ENCODE results near the gene TRPV4.

TRPV4 gene

DNA sequence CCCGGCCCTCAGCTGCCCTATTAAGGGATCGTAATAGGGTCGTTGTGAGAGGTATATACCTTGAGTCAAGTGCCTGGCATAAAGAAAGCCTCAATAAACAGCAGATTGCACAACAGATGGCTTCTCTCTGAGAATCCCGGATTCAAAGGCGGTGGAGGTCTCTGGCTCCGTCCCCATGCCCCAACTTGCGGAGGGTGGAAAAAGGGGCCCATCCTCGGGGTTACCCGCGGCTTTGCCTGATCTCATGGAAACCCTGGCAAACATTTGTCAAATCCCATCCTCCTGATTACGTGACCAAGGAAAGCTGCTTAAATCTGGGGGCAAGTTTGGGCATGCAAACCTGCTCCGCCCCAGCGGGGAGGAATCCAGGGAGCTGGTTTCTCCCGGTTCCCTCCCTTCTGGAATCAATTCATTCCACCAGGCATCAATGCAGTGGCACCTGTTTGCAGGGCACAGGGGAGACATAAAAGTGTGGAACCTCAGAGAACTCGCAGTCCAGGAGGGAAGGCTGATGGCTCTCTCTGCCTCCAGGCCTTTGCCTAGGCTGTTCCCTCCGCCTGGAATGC is 12.3 kb downstream of the TRPV4 start:
- Histone ChIP-seq H3K27ac (no peak overlapping the region), H3K9ac (no peak overlapping the region), H3K79me2 (ENCODE audit: insufficient read depth, low read depth) (no peaks in the 10 kb centered on the region), H3K27me3 (ENCODE audit: insufficient read depth, low read depth) (peaks cover 2% of the 10 kb centered on the region; the same call in 1 of the 2 replicates), H3K36me3 (ENCODE audit: insufficient read depth) (no peaks in the 10 kb centered on the region), H3K4me3 (IDR thresholded peaks at IDR 0.05; ENCODE audit: insufficient read depth, low read depth, low read length) (no peak overlapping the region), H3K4me1 (ENCODE audit: low read depth, poor library complexity, severe bottlenecking) (no peaks in the 10 kb centered on the region), H4K20me1 (ENCODE audit: insufficient read depth) (no peaks in the 10 kb centered on the region), H3K4me2 (no peak overlapping the region), H2AFZ (ENCODE audit: low read depth) (no peak overlapping the region)
- TF ChIP-seq, protein P1, sequence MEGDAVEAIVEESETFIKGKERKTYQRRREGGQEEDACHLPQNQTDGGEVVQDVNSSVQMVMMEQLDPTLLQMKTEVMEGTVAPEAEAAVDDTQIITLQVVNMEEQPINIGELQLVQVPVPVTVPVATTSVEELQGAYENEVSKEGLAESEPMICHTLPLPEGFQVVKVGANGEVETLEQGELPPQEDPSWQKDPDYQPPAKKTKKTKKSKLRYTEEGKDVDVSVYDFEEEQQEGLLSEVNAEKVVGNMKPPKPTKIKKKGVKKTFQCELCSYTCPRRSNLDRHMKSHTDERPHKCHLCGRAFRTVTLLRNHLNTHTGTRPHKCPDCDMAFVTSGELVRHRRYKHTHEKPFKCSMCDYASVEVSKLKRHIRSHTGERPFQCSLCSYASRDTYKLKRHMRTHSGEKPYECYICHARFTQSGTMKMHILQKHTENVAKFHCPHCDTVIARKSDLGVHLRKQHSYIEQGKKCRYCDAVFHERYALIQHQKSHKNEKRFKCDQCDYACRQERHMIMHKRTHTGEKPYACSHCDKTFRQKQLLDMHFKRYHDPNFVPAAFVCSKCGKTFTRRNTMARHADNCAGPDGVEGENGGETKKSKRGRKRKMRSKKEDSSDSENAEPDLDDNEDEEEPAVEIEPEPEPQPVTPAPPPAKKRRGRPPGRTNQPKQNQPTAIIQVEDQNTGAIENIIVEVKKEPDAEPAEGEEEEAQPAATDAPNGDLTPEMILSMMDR (conservative IDR thresholded peaks at IDR 0.05; ENCODE audit: low read depth, low read length), result no peak

GRCh38 chr12:109818905-109819500 is 14.2 kb downstream of the TRPV4 start:
- Histone ChIP-seq H2AFZ (ENCODE audit: low read depth) (no peak overlapping the region), H3K4me2 (no peak overlapping the region), H3K27ac (no peak overlapping the region), H4K20me1 (ENCODE audit: insufficient read depth) (no peaks in the 10 kb centered on the region), H3K79me2 (ENCODE audit: insufficient read depth, low read depth) (no peaks in the 10 kb centered on the region), H3K36me3 (ENCODE audit: insufficient read depth) (no peaks in the 10 kb centered on the region), H3K27me3 (ENCODE audit: insufficient read depth, low read depth) (peaks cover 2% of the 10 kb centered on the region; the same call in 1 of the 2 replicates), H3K9ac (no peak overlapping the region), H3K4me3 (IDR thresholded peaks at IDR 0.05; ENCODE audit: insufficient read depth, low read depth, low read length) (no peak overlapping the region), H3K4me1 (ENCODE audit: low read depth, poor library complexity, severe bottlenecking) (no peaks in the 10 kb centered on the region)
- TF ChIP-seq, protein P1 (conservative IDR thresholded peaks at IDR 0.05; ENCODE audit: low read depth, low read length), result no peak

GRCh38 chr12:109818253-109818652 is 14.9 kb downstream of the TRPV4 start:
- Histone ChIP-seq H3K27ac (no peak overlapping the region), H3K4me3 (IDR thresholded peaks at IDR 0.05; ENCODE audit: insufficient read depth, low read depth, low read length) (no peak overlapping the region), H3K9ac (no peak overlapping the region), H3K4me1 (ENCODE audit: low read depth, poor library complexity, severe bottlenecking) (no peaks in the 10 kb centered on the region), H4K20me1 (ENCODE audit: insufficient read depth) (no peaks in the 10 kb centered on the region), H3K4me2 (no peak overlapping the region), H3K79me2 (ENCODE audit: insufficient read depth, low read depth) (no peaks in the 10 kb centered on the region), H3K36me3 (ENCODE audit: insufficient read depth) (no peaks in the 10 kb centered on the region), H3K27me3 (ENCODE audit: insufficient read depth, low read depth) (peaks cover 2% of the 10 kb centered on the region; the same call in 1 of the 2 replicates), H2AFZ (ENCODE audit: low read depth) (no peak overlapping the region)
- TF ChIP-seq, protein P1 (conservative IDR thresholded peaks at IDR 0.05; ENCODE audit: low read depth, low read length), result no peak

DNA sequence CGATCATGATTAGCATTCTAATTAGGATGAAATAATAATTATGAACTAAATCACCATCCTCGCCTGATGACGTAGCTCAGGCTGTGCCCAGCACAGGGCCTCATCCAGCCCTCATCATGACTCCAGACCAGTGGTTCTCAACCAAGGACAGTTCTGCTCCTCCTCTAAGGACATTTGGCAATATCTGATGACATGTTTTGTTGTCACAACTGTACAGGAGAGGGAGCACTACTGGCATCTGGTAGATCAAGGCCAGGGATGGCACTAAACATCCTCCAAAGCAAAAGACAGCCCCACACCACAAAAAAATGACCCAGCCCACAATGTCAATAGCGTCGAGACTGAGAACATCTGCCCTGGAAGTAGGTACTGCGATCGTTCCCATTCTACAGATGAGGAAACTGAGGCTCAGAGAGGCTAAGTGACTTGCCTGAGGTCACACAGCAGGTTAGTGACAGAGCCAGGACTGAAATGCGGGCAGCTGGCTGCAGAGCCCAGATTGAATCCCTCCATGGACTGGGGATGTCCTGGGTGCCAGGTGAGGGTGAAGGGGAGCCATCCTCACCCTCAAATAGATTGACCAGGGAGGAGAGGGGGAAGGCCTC is 15.5 kb downstream of the TRPV4 start:
- Histone ChIP-seq H3K4me2 (no peak overlapping the region), H2AFZ (ENCODE audit: low read depth) (no peak overlapping the region), H3K27me3 (ENCODE audit: insufficient read depth, low read depth) (peaks cover 2% of the 10 kb centered on the region; the same call in 1 of the 2 replicates), H3K4me1 (ENCODE audit: low read depth, poor library complexity, severe bottlenecking) (no peaks in the 10 kb centered on the region), H3K27ac (no peak overlapping the region), H3K4me3 (IDR thresholded peaks at IDR 0.05; ENCODE audit: insufficient read depth, low read depth, low read length) (no peak overlapping the region), H3K79me2 (ENCODE audit: insufficient read depth, low read depth) (no peaks in the 10 kb centered on the region), H4K20me1 (ENCODE audit: insufficient read depth) (no peaks in the 10 kb centered on the region), H3K36me3 (ENCODE audit: insufficient read depth) (no peaks in the 10 kb centered on the region), H3K9ac (no peak overlapping the region)
- TF ChIP-seq, protein P1 (conservative IDR thresholded peaks at IDR 0.05; ENCODE audit: low read depth, low read length), result no peak
